Smooth muscle cell (in vitro differentiated cells): Measurements from ENCODE around the gene SORCS2. TPM values are rescaled to one million over a fixed set of nuclear protein-coding genes. Genes with fewer than 3 reads are reported as not detected.

ENCODE experiments used
- DNase-seq: peaks from one replicate; lab custom pipeline; 2025; ENCODE audit not compliant: unreplicated experiment; lab: John Stamatoyannopoulos, UW
- H2AFZ ChIP-seq: fragments of 200-600 bp; sonication (generic); 2 replicates; pipeline ENCODE4 v1.6.0; 2016; ENCODE audit warnings: antibody characterized with exemption, low read depth, mild to moderate bottlenecking
- H3F3A ChIP-seq: fragments of 200-600 bp; sonication (generic); 2 replicates; pipeline ENCODE4 v1.6.0; 2017; ENCODE audit warnings: antibody characterized with exemption, low read depth
- H3K27ac ChIP-seq: fragments of 200-600 bp; sonication (generic); 2 replicates; pipeline ENCODE4 v1.5.1; 2016; ENCODE audit warnings: low read depth, mild to moderate bottlenecking
- H3K27me3 ChIP-seq: fragments of 200-600 bp; sonication (generic); 2 replicates; pipeline ENCODE4 v1.6.1; 2016; ENCODE audit warnings: low read depth, mild to moderate bottlenecking
- H3K36me3 ChIP-seq: fragments of 200-600 bp; sonication (generic); 2 replicates; pipeline ENCODE4 v1.5.1; 2016; ENCODE audit warnings: low read depth
- H3K4me1 ChIP-seq: fragments of 200-600 bp; sonication (generic); 2 replicates; pipeline ENCODE4 v1.5.1; 2016; ENCODE audit warnings: low read depth
- H3K4me2 ChIP-seq: fragments of 200-600 bp; sonication (generic); 2 replicates; pipeline ENCODE4 v1.6.0; 2016; ENCODE audit warnings: mild to moderate bottlenecking
- H3K4me3 ChIP-seq: fragments of 200-600 bp; sonication (generic); 2 replicates; pipeline ENCODE4 v1.5.1; 2016; ENCODE audit warnings: mild to moderate bottlenecking
- H3K79me2 ChIP-seq: fragments of 200-600 bp; sonication (generic); 2 replicates; pipeline ENCODE4 v1.6.0; 2016; ENCODE audit warnings: low read depth, mild to moderate bottlenecking
- H3K9ac ChIP-seq: fragments of 200-600 bp; sonication (generic); 2 replicates; pipeline ENCODE4 v1.6.0; 2016; ENCODE audit warnings: low read depth
- H3K9me3 ChIP-seq: fragments of 200-600 bp; sonication (generic); replicated peaks from 2 replicates; pipeline ENCODE4 v1.5.1; 2016; ENCODE audit warnings: low read depth
- H4K20me1 ChIP-seq: fragments of 200-600 bp; sonication (generic); 2 replicates; pipeline ENCODE4 v1.6.0; 2016; ENCODE audit warnings: low read depth
- CTCF ChIP-seq: fragments of 200-600 bp; sonication (generic); IDR thresholded peaks from 2 replicates; pipeline ENCODE4 v1.5.1; 2017; ENCODE audit warnings: borderline replicate concordance, mild to moderate bottlenecking, antibody characterized with exemption; ENCODE audit not compliant: insufficient read depth, poor library complexity, severe bottlenecking
- WGBS: methylation state at CpG from one replicate; pipeline ENCODE4 v1.1.7; 2016; ENCODE audit warnings: low lambda C conversion rate; 5-methylcytosine and 5-hydroxymethylcytosine counted together
- polyA plus RNA-seq: library from polyadenylated mRNA; unstranded; fragments of >200 nt; fragmentation: Nextera tagmentation; extraction: Ambion mirVana; gene quantifications from 2 replicates; pipeline ENCODE4 v1.2.1, GENCODE V29; 2016
- total RNA-seq: library from RNA; depleted of rRNA; stranded (reverse); fragments of >200 nt; gene quantifications from 2 replicates; pipeline ENCODE4 v1.2.3, GENCODE V29; 2014

SORCS2 gene
- total and polyA plus RNA-seq, 2 experiments from 2014 or later: 5.2 to 9.3 TPM

- WGBS: 10% methylated on average over 61 of the region's 62 CpGs
These were observed 956 bp downstream of the SORCS2 start for GRCh38 chr4:7193030-7193958.

DNA sequence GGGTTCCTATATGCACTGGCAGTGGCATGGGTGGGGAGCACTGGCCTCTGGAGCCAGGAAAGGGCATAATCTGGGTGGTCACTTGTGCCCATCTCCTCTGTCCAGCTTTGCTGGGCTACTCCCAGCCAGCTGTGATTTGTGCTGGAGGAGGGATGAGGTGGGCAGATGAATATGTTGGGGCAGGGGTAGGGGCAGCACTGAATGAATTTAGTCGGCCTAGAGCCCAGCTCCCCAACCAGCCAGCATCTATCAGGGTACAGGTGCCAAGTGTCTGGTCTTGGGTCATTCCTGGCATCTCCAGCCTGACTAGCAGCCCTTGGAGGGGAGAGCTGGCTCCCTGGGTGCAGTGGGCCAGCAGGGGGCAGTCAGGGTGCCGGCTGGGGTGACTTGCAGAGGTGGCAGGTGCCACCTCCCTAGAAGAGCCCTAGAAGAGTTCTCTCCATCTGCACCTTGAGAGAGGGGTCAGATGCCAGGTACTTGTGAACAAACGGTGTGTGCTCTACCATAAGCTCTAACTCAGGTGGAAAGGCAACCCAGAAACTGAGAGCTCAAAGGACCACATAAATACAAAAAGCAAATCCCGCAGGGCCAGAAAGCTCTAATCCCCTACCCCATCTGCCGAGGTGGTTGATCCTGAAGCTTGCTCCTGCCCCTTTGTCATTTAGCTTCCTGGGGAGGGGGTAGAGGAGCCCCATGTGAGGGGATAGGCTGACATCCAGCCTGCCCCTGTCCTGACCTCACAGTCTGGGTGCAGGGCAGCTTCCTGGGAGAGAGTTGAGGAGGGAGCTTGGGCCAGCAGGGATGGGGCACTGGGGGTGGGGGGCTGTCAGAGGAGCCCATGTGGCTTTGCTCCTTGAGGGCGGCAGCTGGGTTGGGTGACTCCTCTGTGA lies 2.2 kb downstream of the SORCS2 start:
- Histone ChIP-seq H4K20me1 (no peaks in the 10 kb centered on the region), H3K4me3 (no peak overlapping the region), H2AFZ (no peak overlapping the region), H3K79me2 (no peaks in the 10 kb centered on the region), H3K27me3 (peaks cover 34% of the 10 kb centered on the region), H3K9ac (no peak overlapping the region), H3K36me3 (no peaks in the 10 kb centered on the region), H3K27ac (no peak overlapping the region), H3K4me1 (peaks cover 17% of the 10 kb centered on the region), H3K9me3 (no peaks in the 10 kb centered on the region), H3K4me2 (no peak overlapping the region), H3F3A (no peaks in the 10 kb centered on the region)
- TF ChIP-seq CTCF: peak; percentile 49
- no peak for DNase-seq
- WGBS: 74% methylated on average over 6 of the region's 6 CpGs

More at GRCh38 chr4:7193030-7193958, 956 bp downstream of the SORCS2 start:
- H3K9me3 ChIP-seq: no peaks in the 10 kb centered on the region
- peak overlapping the region; percentile 7 for H2AFZ ChIP-seq
- H3F3A ChIP-seq: no peaks in the 10 kb centered on the region
- H3K27me3 ChIP-seq: peaks cover 46% of the 10 kb centered on the region
- H4K20me1 ChIP-seq: no peaks in the 10 kb centered on the region
- H3K9ac ChIP-seq: no peak overlapping the region
- H3K4me3 ChIP-seq: peak overlapping the region; percentile 50
- H3K4me1 ChIP-seq: peaks cover 17% of the 10 kb centered on the region
- no peak for TF ChIP-seq CTCF
- H3K79me2 ChIP-seq: no peaks in the 10 kb centered on the region
- no peak overlapping the region for H3K27ac ChIP-seq
- DNase-seq: no peak
- H3K36me3 ChIP-seq: no peaks in the 10 kb centered on the region
- peak overlapping the region; percentile 91 for H3K4me2 ChIP-seq

GRCh38 chr4:7195141-7195515 lies 2.8 kb downstream of the SORCS2 start:
- Histone ChIP-seq H2AFZ (no peak overlapping the region), H3K27me3 (peaks cover 28% of the 10 kb centered on the region), H4K20me1 (no peaks in the 10 kb centered on the region), H3K4me1 (peaks cover 17% of the 10 kb centered on the region), H3K36me3 (no peaks in the 10 kb centered on the region), H3K9me3 (no peaks in the 10 kb centered on the region), H3K9ac (no peak overlapping the region), H3F3A (no peaks in the 10 kb centered on the region), H3K4me3 (no peak overlapping the region), H3K79me2 (no peaks in the 10 kb centered on the region), H3K4me2 (no peak overlapping the region), H3K27ac (no peak overlapping the region)
- DNase-seq: no peak
- WGBS: 85% methylated on average over 5 of the region's 5 CpGs
- no peak for TF ChIP-seq CTCF
